Superior temporal gyrus (tissue), 1 donor: Measurements from ENCODE around the gene ZACN.
A peak's percentile ranks its signal among the peaks of the same experiment; 100 is the strongest.

Source experiments
- DNase-seq: peaks from one replicate; pipeline ENCODE4 v3.0.0-alpha.2; 2016; ENCODE audit errors: extremely low spot score

Gene ZACN

DNA sequence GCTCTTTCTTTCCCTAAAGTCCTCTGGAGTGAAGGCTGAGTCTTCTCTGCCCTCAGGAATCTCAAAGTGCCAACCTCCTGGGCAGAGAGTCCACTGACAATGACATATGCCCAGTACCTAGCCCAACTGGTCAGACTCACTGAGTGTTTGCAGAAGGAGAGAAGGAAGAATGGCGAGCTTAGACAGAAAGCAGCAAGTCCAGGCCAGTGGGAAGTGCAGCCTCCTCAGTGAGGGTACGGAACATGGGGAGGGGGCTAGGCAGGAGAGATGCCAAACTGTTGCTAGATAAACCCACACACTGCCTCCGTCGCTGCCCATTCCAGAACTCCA lies 23.9 kb downstream of the ZACN start:
- no peak for DNase-seq

DNA sequence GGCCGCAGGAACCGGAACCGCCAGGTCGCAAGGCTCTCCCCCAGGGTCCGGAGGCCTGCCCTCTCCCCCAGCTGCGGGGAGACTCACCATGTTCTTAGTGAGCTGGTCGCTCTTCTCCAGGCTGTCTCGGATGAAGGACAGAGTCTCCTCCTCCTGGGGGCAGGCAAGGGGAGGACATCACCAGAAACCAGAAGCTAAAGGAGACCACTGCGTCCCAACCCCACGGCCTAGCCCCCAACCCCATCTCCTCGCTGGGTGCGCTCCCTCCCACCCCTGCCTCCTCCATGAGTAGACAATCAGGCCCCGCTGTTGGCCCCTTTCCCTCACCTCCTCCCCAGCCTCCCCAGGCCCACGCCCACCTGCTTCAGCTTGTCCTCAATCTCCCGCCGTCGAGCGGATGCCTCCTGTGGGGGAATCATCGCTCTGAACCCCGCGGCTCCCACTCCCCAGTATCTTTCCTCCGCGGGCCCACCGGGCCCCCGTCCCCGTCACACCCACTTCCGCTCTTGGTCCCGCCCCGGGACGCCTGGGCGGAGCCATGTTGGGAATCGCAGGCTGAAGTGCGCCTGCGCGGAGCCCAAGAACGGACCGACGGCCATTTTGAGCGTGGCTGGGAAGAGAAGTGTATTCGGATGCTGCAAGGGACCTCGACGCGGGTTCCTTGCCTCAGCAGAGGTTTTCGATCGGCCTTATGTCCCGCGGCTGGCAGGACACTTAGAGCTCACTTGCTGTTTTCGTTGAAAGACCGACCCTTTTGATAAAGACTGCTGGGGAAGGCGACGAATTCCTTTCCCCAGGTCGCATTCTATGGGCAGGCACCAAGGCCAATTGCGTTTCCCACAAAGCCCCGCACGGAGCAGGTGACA lies 24.5 kb downstream of the ZACN start, which contains the start of gene EXOC7:
TSS of gene EXOC7 (minus strand) at position 514 of the 866 bp plus-strand sequence. CDS start at position 419, 95 bp downstream.
- peak; percentile 98 for DNase-seq

DNA sequence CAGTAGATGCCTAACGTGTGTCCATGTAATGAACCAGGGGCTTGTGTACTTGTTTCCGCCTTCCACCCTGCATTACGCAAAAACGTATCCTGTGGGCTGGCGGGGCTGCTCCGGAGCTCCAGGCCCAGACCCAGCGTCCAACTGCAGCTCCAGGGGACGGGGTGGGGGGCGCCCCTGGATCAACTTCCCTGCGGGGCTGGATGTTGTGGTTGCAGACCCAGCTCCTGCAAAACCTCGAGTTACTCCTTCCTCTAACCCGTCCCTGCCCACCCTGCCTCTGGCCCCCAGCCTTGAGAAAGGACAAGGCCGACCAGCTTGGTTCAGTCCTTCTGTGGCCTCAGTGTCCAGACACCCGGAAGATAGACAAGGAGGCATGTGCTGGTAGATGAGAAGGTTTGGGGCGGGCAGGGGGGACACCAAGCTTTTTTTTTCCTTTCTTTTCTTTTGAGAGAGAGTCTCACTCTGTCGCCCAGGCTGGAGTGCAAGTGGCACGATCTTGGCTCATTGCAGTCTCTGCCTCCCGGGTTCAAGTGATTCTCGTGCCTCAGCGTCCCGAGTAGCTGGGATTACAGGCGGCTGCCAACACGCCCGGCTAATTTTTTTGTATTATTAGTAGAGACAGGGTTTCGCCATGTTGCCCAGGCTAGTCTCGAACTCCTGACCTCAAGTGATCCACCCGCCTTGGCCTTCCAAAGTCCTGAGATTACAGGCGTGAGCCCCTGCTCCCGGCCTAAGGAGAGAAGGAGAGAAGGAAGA lies 25.3 kb downstream of the ZACN start:
- no peak for DNase-seq

DNA sequence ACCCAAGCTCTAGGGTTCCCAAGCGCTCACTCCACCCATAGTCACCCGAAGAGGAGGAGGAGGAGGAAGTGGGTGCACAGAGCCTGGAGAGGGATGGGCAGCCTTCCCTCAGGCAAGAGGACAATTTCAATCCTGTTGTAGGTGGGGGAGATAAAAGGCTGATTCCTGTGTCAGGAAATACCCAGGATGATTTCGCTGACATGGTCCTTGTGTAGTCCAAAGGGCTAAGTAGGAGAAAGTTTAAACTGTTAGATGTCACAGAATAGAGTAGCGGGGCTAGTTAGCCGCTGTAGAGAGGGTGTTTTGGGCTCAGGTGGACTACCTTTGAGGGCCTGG lies 25.9 kb downstream of the ZACN start:
- no peak for DNase-seq

DNA sequence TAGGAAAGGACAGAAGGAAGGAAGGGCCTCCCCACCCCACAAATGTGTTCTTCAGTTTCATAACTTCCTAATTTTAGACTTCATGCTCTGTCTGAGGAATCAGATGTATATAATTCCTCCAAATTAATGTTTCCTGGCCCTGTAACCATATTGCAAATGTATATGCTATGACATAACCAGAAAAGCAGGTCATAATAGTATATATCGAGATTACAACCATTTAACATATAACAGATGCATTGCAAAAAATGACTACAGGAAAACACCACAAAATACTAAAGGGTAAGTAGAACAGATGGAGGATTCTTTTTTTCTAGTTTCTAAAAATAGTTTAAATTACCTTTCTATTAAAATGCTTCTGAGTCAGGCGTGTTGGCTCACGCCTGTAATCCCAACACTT lies 27.7 kb downstream of the ZACN start:
- DNase-seq = no peak

DNA sequence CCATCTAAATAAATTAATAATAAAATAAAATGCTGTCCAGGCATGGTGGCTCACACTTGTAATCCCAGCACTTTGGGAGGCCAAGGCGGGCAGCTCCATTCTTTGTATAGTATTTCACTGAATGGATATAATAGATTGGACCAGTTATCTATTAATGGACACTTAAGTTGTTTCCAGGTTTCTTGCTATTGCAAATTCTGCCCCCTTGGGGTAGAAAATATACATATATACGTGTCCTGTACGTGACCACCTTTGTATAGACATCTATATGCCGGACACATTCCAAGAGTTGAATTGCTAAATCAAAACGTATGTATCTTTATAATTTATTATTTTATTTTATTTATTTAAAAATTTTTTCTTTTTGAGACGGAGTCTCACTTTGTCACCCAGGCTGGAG lies 28.5 kb downstream of the ZACN start:
- no peak for DNase-seq

DNA sequence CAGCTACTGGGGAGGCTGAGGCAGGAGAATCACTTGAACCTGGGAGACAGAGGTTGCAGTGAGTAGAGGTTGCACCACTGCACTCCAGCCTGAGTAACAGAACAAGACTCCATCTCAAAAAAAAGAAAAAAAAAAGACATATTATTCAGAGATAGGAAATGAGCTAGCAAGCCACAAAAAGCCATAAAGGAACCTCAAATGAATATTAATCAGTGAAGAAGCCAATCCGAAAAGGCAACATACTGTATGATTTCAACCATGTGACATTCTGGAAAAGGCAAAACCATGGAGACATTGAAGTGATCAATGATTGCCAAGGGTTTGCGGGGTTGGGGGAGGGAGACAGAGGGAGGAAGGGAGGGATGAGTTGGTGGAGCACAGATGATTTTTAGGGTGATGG lies 33.0 kb downstream of the ZACN start:
- DNase-seq = no peak

DNA sequence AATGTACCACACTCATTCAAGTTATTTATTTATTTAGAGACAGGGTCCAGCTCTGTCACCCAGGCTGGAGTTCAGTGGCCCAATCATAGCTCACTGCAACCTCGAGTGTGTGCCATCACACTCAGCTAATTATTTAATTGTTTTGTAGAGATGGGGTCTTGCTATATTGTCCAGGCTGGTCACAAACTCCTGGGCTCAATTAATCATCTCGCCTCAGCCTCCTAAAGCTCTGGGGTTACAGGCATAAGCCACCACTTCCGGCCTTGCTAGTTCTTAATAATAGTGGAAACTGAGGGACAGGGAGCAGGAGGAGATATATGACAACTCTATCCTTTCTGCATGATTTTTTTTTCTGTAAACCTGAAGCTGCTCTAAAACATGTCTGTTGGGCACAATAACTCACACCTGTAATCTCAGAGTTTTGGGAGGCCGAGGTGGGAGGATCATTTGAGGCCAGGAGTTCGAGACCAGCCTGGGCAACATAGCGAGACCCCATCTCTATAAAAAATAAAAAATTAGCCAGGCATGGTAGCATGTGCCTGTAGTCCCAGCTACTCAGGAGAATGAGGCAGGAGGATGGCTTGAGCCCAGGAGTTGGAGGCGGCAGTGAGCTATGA lies 36.3 kb downstream of the ZACN start:
- no peak for DNase-seq

DNA sequence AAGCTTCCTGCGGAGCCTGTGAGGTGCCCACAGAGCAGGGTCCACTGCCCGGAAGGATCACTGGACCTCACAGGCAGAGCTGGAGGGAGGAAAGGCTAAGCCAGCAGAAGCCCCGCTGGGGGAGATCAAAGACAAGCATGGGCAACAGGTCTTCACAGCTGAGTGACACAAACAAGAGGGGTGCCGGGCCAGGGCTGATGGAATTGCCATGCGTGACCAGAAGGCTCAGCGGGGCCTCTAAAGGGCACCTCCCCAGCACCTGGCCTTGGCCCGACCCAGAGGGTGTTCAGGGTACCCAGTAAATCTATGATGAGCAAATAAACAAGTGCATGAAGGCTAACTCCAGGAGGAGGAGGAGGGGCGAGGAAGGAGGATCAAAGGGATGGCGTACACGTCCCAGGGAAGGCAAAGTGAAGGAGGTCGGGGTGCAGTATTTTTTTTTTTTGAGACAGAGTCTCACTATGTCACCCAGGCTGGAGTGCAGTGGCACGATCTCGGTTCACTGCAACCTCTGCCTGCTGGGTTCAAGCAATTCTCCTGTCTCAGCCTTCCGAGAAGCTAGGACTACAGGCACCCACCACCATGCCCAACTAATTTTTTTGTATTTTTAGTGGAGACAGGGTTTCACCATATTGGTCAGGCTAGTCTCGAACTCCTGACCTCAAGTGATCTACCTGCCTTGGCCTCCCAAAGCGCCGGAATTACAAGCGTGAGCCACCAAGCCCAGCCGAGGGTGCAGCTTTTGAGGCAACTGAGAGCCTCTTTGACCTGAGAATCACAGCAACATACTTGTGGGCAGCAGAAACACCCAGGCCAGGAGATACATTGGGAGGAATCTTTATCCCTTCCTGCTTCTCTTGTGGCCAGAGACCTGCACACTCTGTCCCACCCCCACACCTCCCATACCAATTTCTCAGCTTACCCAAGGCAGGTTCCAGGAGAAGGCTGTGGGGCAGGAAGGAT lies 40.7 kb downstream of the ZACN start:
- DNase-seq = no peak

DNA sequence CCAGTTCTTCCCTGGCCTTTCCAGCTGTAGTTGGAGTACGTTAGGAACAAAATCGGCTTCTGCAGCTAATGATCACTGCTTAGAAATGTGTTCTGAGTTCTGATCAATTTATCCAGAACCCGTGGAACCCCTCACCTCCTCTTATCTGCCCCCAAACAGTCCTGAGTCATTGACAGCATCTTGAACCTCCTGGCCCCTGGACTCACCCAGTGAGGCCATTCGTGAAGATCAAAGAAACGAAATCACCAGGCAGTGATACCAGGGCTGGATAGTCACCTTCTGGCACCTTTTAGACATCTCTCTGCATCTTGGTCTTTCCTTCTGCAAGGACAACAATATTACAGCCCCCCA lies 41.7 kb downstream of the ZACN start:
- no peak for DNase-seq

DNA sequence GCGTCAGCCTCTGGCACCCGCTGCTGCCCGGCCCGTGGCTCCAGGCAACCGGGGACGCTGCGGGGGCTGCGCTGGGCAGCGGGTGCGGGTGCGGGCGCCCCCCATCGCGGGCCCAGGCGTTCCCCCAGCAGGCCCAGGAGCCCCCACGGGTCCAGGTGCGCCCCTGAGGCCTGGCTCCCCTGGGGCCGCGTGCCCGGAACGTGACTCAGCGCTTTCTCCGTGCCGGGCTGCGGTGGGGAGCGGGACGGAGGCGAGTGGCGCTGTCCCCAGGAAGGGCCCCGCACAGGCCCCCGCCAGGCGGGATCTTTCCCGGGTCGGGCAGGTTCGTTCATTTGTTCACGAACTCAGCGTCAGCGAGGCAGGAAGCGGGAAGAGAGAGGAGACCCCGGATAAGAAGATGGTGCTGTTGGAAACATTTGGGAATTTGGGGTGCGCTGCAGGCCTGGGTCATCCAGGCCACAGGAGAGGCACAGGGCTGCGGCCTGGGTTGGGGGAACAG lies 43.0 kb downstream of the ZACN start:
- no peak for DNase-seq

DNA sequence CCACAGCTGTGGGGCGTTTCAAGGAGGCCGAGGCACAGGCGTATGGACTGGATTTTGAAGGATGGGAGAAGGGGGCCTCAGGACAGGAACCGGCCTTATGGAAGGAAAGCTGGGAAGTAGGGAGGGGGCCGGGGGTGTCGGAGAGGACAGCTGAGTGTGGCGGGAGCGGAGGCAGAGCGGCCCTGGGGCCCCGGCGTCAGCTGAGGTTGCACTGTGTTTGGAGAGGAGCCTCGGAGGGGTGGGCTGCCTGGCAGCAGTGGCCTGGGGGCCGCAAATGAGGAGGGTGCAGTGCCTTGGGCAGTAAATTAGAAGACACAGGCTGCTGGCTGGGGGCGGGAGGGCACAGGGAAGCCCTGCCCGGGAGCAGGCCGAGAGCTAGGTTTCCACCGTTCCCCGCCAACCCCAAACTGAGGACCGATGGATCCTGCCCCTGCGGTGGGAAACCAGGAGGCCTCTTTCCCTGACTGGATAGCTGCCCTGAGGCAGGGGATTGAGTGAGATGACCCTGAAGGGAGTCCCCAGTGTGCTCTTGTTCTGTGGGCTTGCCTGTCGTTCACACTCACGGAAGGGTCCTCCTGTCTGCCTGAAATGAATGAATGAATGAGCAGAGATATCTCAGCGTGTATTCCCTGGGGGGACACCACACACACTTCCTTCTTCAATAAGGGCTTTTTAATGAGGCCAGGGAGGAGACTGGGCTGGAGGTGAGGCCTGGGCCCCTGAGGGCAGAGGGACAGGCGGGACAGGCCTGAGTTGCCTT lies 43.6 kb downstream of the ZACN start:
- DNase-seq = no peak

DNA sequence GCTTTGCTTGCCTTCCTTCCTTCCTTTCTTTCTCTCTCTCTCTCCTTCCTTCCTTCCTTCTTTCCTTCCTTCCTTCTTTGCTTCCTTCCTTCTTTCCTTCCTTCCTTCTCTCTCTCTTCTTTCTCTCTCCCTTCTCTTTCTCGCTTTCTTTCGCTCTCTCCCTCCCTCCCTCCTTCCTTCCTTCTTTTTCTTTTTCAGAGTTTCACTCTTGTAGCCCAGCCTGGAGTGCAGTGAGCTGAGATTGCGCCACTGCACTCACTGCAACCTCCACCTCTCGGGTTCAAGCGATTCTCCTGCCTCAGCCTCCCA lies 44.2 kb downstream of the ZACN start:
- DNase-seq = no peak

DNA sequence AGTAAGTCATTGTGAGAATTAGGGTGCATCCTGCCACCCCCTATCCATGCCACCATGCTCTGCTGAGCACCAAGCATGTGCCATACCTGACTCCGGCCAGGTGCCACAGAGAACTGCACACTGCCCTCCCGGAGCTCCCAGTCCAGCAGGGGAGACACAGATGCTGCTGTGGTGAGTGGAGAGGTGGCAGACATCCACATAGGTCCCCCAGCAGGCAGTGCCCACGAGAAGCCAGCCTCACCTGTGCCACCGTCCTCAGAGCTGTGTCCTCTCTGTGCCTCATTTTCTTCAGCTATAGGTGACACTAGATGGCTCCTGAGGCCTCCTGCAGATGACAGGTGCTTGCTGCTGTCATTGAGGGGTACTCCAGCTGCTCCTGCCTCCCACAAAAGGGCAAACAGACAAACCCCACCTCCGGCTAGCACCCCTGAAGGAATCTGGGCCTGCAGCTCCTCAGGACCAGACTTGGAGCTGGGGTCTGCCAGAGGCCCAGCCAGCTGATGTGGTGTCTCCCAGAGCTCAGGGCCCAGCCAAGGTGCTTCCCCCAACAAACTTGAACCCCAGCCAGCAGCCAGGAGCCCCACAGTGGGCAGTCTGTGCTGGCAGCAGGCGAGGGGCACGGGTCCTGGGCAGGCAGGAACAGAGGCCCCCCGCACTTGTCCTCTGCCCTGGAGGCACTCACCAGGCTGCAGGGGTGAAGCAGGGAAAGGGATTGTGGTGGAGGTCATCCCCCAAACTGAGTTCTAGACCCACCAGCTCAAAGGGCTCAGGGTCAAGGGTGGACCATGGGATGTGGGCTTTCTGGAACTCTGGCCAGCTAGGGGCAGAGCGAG lies 45.0 kb downstream of the ZACN start:
- no peak for DNase-seq

DNA sequence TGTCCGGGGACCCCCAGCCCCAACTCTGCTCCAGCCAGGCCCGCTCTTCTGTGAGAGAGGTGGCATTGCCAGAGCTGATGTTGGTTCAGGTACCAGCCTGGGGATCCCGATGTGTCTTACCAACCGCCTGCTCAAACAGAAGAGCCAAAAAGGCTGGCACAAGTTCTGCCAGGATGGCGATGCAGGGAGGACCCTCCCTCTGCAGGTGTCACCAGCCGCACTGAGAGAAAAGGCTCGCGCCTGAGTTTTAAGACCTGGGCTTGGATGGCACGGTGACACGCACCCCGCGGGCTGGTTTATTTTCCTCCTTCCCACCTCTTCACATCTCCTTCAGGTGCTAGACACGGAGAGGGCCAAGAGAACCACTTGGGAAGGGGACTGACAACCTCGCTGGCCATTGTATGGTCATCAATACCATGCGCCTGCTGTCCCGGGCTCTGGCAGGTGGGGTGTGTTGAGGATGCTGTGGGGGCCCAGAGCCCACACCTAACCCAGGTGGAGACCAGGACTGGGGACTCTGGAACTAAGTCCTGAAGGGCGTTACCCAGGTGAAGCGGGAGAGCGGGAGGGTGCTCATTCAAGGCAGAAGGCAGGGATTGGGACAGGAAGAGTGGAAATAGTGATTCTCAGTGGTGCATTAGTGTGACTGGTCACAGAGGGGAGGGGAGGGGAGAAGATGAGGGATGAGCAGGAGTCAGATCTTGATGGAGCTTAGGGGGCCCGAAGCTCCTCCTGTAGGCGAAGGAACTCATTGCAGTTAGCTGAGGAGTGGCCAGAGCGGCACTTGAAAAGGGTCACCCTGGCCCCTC lies 45.8 kb downstream of the ZACN start:
- no peak for DNase-seq

DNA sequence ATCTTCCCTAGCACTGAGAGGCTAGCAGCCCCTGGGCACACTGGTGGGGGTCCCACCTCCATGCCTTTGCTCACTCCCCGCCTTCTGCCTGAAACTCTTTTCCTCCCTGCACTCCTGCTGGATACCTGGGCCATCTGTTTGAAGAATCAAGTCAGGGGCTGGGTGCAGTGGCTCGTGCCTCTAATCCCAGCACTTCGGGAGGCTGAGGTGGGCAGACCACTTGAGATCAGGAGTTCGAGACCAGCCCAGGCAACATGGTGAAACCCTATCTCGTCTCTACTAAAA lies 46.4 kb downstream of the ZACN start:
- no peak for DNase-seq

DNA sequence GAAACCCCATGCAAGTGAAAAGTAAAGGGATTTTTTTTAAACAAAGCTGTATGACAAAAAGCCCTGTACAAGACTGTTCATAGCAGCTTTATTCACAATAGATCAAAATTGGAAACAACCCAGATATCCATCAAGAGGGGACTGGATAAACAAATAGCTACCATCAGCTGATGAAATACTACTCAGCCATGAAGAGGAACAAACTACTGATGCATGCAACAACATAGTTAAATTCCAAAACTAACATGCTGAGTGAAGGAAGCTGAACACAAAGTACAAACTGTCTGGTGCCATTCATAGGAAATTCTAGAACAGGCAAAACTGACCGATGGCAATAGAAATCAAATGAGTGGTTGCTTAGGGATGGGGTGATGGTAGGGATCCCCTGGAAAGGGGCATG lies 46.9 kb downstream of the ZACN start:
- no peak for DNase-seq

DNA sequence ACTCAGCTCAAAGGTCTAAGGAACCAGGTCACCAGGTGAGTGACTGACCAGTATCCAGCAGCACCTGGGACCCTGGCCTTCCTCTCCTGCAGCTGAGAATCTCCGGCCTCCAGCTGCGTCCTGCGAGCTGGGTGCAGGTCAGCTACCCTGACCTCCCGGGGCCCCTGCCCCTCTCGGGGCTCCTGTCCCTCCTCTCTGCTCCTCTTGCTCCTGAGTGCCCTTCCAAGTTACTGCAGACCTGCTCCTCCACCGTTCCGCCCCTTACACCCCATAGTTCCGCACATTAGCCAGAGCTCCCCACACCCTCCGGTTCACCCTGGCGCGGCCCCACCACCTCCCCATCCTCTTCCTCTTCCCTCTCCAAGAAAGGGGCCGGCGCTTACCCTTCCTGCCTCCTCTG lies 51.5 kb downstream of the ZACN start:
- DNase-seq = no peak

DNA sequence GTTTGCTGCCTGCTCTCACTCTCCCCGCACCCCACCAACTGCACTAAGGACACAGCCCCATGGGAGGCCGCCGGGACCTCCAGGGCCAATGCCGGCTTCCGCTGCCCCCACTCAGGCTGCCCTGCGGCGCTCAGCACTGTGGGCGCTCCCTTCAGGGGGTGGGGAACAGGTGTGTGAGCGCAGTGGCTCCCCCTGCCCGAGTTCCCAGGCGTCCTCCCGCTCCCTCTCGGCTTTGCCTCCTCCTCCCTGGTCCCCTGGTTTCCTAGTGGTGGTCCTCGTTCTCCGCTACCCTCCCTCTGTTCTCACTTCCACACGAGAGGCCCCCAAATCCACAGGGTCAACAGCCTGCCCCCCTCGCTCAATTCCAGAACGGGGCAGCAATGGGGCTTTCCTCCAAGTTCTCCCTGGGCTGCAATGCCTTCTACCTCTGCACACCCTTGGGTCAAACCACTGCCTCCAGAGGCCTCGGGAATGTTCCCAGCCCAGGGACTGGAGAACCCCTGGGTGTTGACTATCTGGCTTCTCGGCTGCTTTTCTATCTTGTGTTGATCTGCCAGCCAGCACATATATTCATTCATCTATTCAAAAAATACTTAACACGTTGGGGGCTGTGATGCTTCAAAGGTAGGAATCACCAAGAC lies 52.2 kb downstream of the ZACN start:
- no peak for DNase-seq
